Measurements from ENCODE around the gene SH3GL1. TPM values are rescaled to one million over a fixed set of nuclear protein-coding genes. Genes with fewer than 3 reads are reported as not detected.

SH3GL1 gene
- total RNA-seq, 1 donor from 2014 or later, result 96.6 TPM

GRCh38 chr19:4431296-4431695, 30.9 kb upstream of the SH3GL1 start:
- Mint-ChIP-seq H3K9me3 (ENCODE audit: low read depth) (no peaks in the 10 kb centered on the region), H3K4me1 (ENCODE audit: low read depth) (no peaks in the 10 kb centered on the region), H3K27ac (ENCODE audit: unreplicated experiment) (no peak overlapping the region), H3K27me3 (ENCODE audit: low read depth) (no peaks in the 10 kb centered on the region), H3K4me3 (ENCODE audit: unreplicated experiment) (no peak overlapping the region), H3K36me3 (ENCODE audit: low read depth) (peaks cover 6% of the 10 kb centered on the region)
- DNase-seq (ENCODE audit: low spot score), result no peak
- no peak for TF ChIP-seq CTCF (IDR thresholded peaks at IDR 0.05)

- Mint-ChIP-seq H3K4me3 (ENCODE audit: unreplicated experiment) (no peak overlapping the region), H3K36me3 (ENCODE audit: low read depth) (peaks cover 6% of the 10 kb centered on the region), H3K9me3 (ENCODE audit: low read depth) (no peaks in the 10 kb centered on the region), H3K27ac (ENCODE audit: unreplicated experiment) (no peak overlapping the region), H3K27me3 (ENCODE audit: low read depth) (no peaks in the 10 kb centered on the region), H3K4me1 (ENCODE audit: low read depth) (no peaks in the 10 kb centered on the region)
- no peak for TF ChIP-seq CTCF (IDR thresholded peaks at IDR 0.05)
- DNase-seq (ENCODE audit: low spot score), result no peak
These were observed 30.4 kb upstream of the SH3GL1 start for GRCh38 chr19:4430760-4431159.

DNA sequence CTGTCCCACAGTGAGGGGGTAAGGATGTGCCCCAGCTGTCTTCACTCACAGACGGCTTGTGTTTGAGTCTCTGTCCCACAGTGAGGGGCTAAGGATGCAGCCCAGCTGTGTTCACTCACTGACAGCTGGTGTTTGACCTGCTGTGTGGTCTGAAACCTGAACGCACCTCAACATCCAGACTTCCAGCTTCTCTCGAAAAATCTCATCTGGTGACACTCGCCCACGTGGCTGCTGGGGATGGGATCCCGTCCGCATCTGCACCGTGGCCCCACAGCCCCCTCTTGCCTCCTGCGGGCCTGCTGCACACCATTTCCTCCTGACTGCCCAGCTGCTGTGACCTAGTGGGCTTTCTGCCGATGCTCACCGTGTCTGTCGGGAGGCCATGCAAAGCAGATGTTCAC, 29.4 kb upstream of the SH3GL1 start:
- no peak for TF ChIP-seq CTCF (IDR thresholded peaks at IDR 0.05)
- DNase-seq (ENCODE audit: low spot score), result no peak
- Mint-ChIP-seq H3K27me3 (ENCODE audit: low read depth) (no peaks in the 10 kb centered on the region), H3K36me3 (ENCODE audit: low read depth) (peaks cover 6% of the 10 kb centered on the region), H3K4me3 (ENCODE audit: unreplicated experiment) (no peak overlapping the region), H3K27ac (ENCODE audit: unreplicated experiment) (no peak overlapping the region), H3K4me1 (ENCODE audit: low read depth) (no peaks in the 10 kb centered on the region), H3K9me3 (ENCODE audit: low read depth) (no peaks in the 10 kb centered on the region)

DNA sequence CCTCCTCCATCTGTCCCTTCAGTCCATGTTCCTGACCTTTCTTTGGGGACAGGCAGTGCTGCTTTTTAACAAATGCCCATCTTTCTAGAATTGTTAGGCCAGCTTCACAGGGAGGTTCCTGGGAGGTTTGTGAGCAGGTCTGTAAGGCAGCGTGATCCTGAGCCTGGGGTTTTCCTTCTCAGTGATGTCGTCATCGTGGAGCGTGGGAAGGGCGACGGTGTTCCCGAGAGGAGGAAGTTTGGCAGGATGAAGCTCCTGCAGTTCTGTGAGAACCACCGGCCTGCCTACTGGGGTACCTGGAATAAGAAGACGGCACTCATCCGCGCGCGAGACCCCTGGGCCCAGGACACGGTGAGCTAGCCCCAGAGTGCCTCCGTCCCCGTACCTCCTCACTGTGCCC, 28.9 kb upstream of the SH3GL1 start:
- Mint-ChIP-seq H3K4me3 (ENCODE audit: unreplicated experiment) (no peak overlapping the region), H3K36me3 (ENCODE audit: low read depth) (peaks cover 6% of the 10 kb centered on the region)
- no peak for TF ChIP-seq CTCF (IDR thresholded peaks at IDR 0.05)

GRCh38 chr19:4428326-4428975, 28.1 kb upstream of the SH3GL1 start:
- no peak for TF ChIP-seq CTCF (IDR thresholded peaks at IDR 0.05)
- Mint-ChIP-seq H3K4me1 (ENCODE audit: low read depth) (no peaks in the 10 kb centered on the region), H3K9me3 (ENCODE audit: low read depth) (no peaks in the 10 kb centered on the region), H3K27ac (ENCODE audit: unreplicated experiment) (no peak overlapping the region), H3K4me3 (ENCODE audit: unreplicated experiment) (no peak overlapping the region), H3K27me3 (ENCODE audit: low read depth) (no peaks in the 10 kb centered on the region), H3K36me3 (ENCODE audit: low read depth) (peaks cover 7% of the 10 kb centered on the region)
- DNase-seq (ENCODE audit: low spot score), result no peak

More for the DNA sequence above, 28.9 kb upstream of the SH3GL1 start:
- no peak for DNase-seq (ENCODE audit: low spot score)
- Mint-ChIP-seq H3K27me3 (ENCODE audit: low read depth) (no peaks in the 10 kb centered on the region), H3K9me3 (ENCODE audit: low read depth) (no peaks in the 10 kb centered on the region), H3K27ac (ENCODE audit: unreplicated experiment) (no peak overlapping the region), H3K4me1 (ENCODE audit: low read depth) (no peaks in the 10 kb centered on the region)

Measured in chondrocyte (in vitro differentiated cells).